NCI-H1105 treated with DMSO at 0.1 percent for 48 hours (cell line): ENCODE measurements around the gene NHERF1.

Source experiments
- DNase-seq: peaks from one replicate; lab custom pipeline; 2025; lab: John Stamatoyannopoulos, UW

Gene NHERF1

GRCh38 chr17:74785096-74785980 lies 36.9 kb downstream of the NHERF1 start:
- no peak for DNase-seq

GRCh38 chr17:74785981-74786360 lies 37.5 kb downstream of the NHERF1 start:
- DNase-seq: no peak

- DNase-seq: no peak
Observed at GRCh38 chr17:74786431-74787055, 38.1 kb downstream of the NHERF1 start.

- no peak for DNase-seq
Observed at GRCh38 chr17:74790161-74791058, 42.0 kb downstream of the NHERF1 start.

GRCh38 chr17:74792586-74793105 lies 44.2 kb downstream of the NHERF1 start:
- no peak for DNase-seq

GRCh38 chr17:74795327-74796020 lies 47.0 kb downstream of the NHERF1 start:
- no peak for DNase-seq

- no peak for DNase-seq
Observed at GRCh38 chr17:74796211-74796610, 47.8 kb downstream of the NHERF1 start.

GRCh38 chr17:74796866-74797265 lies 48.4 kb downstream of the NHERF1 start:
- DNase-seq: no peak

- no peak for DNase-seq
Observed at GRCh38 chr17:74797824-74798223, 49.4 kb downstream of the NHERF1 start.

GRCh38 chr17:74798239-74798707 lies 49.8 kb downstream of the NHERF1 start:
- DNase-seq: no peak

- no peak for DNase-seq
Observed at GRCh38 chr17:74799097-74799496, 50.7 kb downstream of the NHERF1 start.

- DNase-seq: no peak
Observed at GRCh38 chr17:74800531-74800930, 52.1 kb downstream of the NHERF1 start.

- no peak for DNase-seq
Observed at GRCh38 chr17:74801896-74802295, 53.5 kb downstream of the NHERF1 start.

GRCh38 chr17:74803388-74803930 lies 55.0 kb downstream of the NHERF1 start:
- DNase-seq: no peak

- no peak for DNase-seq
Observed at GRCh38 chr17:74803971-74804370, 55.5 kb downstream of the NHERF1 start.

- DNase-seq: no peak
Observed at GRCh38 chr17:74804683-74805082, 56.3 kb downstream of the NHERF1 start.

GRCh38 chr17:74805591-74805991 lies 57.2 kb downstream of the NHERF1 start:
- DNase-seq: no peak

GRCh38 chr17:74806334-74806733 lies 57.9 kb downstream of the NHERF1 start:
- no peak for DNase-seq

GRCh38 chr17:74807441-74807840 lies 59.0 kb downstream of the NHERF1 start:
- DNase-seq: no peak

- peak; percentile 97 for DNase-seq
Observed at GRCh38 chr17:74807925-74808324, 59.5 kb downstream of the NHERF1 start.
